Gastroesophageal sphincter (tissue), 4 donors: Measurements from ENCODE around the gene OR10H3. TPM values are rescaled to one million over a fixed set of nuclear protein-coding genes. Genes with fewer than 3 reads are reported as not detected.

Source experiments
- ATAC-seq: fragments of 150-250 bp; one replicate; pipeline ENCODE4 v1.9.1; 2016; ENCODE audit warnings: mild to moderate bottlenecking, moderate library complexity
- H3K27ac ChIP-seq, 4 donors: fragments of 200-600 bp; sonication (generic) in 3 of 4; 1 replicate in 3 of 4; 2 replicates in 1 of 4; pipeline ENCODE4 v1.5.1; 2016 to 2019
- H3K27me3 ChIP-seq: fragments of 200-600 bp; sonication (generic); one replicate; pipeline ENCODE4 v1.5.1; 2019
- H3K36me3 ChIP-seq, 2 donors: fragments of 200-600 bp; sonication (generic); one replicate each; pipeline ENCODE4 v1.5.1; 2019; ENCODE audit warnings: control low read depth in 1 of 2
- H3K4me1 ChIP-seq, 3 donors: fragments of 200-600 bp; sonication (generic); 1 replicate in 2 of 3; 2 replicates in 1 of 3; pipeline ENCODE4 v1.5.1; 2016 to 2019; ENCODE audit warnings: control low read depth in 2 of 3
- H3K4me3 ChIP-seq, 2 donors: fragments of 200-600 bp; sonication (generic); one replicate each; pipeline ENCODE4 v1.5.1; 2019; ENCODE audit warnings: mild to moderate bottlenecking in 1 of 2, moderate library complexity in 1 of 2
- H3K9me3 ChIP-seq, 3 donors: fragments of 200-600 bp; sonication (generic); one replicate each; pipeline ENCODE4 v1.5.1; 2017 to 2019; ENCODE audit warnings: control low read depth in 2 of 3
- EP300 ChIP-seq: sonication (generic); formaldehyde crosslinking; IDR thresholded peaks from one replicate; pipeline ENCODE4 v1.6.1; 2017; ENCODE audit warnings: antibody characterized with exemption, mild to moderate bottlenecking
- POLR2A ChIP-seq, 2 donors: fragments of 450-650 bp; IDR thresholded peaks; one replicate each; pipeline ENCODE4 v1.6.1; 2017; ENCODE audit warnings: antibody characterized with exemption in 2 of 2, mild to moderate bottlenecking in 2 of 2, moderate library complexity in 1 of 2
- POLR2AphosphoS5 ChIP-seq: sonication (generic); formaldehyde crosslinking; IDR thresholded peaks from one replicate; pipeline ENCODE4 v1.6.1; 2017; ENCODE audit warnings: antibody characterized with exemption
- WGBS, 2 donors: methylation state at CpG; one replicate each; pipeline ENCODE4 v1.1.5; 2018; ENCODE audit warnings: low coverage in 1 of 2; 5-methylcytosine and 5-hydroxymethylcytosine counted together
- total RNA-seq, 4 donors: library from RNA; depleted of rRNA; stranded (reverse); fragments of >200 nt; gene quantifications; one replicate each; pipeline ENCODE4 v1.1.0, GENCODE V29; 2016
- TF ChIP-seq, protein P1 (sequence below), 4 experiments: fragments of 200-600 bp in 2 of 4; fragments of 450-650 bp in 2 of 4; sonication (generic) in 1 of 4; IDR thresholded peaks; one replicate each; pipeline ENCODE4 v1.5.1; 2017 to 2019; ENCODE audit warnings: antibody characterized with exemption in 4 of 4, mild to moderate bottlenecking in 2 of 4, moderate library complexity in 2 of 4

OR10H3 gene
- total RNA-seq, 4 donors from 2014 or later: not detected

DNA sequence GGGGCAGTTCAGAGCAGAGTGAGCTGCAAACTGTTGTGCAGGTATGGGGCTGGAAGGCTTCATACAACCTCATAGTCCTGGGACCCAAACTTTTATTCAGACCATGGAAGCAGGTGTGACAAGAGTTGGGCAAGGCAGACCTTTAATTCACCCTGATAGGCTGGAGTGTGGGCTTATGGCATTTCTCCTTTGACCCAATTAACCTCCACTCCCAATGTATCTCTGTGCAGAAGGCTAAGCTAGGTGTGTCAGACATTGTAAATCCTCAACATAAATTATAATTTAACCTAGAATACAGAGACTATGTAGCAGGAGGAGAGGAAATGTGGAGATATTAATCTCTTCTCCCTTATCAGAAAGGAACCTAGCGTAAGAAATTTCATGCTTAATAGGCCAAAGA is 22.1 kb upstream of the OR10H3 start:
- no peaks in the 10 kb centered on the region for H3K36me3 ChIP-seq
- TF ChIP-seq POLR2A (IDR thresholded peaks at IDR 0.05): no peak
- TF ChIP-seq, protein P1, sequence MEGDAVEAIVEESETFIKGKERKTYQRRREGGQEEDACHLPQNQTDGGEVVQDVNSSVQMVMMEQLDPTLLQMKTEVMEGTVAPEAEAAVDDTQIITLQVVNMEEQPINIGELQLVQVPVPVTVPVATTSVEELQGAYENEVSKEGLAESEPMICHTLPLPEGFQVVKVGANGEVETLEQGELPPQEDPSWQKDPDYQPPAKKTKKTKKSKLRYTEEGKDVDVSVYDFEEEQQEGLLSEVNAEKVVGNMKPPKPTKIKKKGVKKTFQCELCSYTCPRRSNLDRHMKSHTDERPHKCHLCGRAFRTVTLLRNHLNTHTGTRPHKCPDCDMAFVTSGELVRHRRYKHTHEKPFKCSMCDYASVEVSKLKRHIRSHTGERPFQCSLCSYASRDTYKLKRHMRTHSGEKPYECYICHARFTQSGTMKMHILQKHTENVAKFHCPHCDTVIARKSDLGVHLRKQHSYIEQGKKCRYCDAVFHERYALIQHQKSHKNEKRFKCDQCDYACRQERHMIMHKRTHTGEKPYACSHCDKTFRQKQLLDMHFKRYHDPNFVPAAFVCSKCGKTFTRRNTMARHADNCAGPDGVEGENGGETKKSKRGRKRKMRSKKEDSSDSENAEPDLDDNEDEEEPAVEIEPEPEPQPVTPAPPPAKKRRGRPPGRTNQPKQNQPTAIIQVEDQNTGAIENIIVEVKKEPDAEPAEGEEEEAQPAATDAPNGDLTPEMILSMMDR (IDR thresholded peaks at IDR 0.05): no peak
- TF ChIP-seq POLR2AphosphoS5: no peak
- no peak for TF ChIP-seq EP300
- H3K4me3 ChIP-seq: no peak overlapping the region
- peaks cover 0 to 6% (median 0%) of the 10 kb centered on the region in 3 donors for H3K9me3 ChIP-seq
- no peak for ATAC-seq
- H3K27ac ChIP-seq: no peak overlapping the region
- no peaks in the 10 kb centered on the region for H3K4me1 ChIP-seq
- 69 to 88% methylated on average over 1 of the region's 1 CpG for WGBS, 2 donors
- H3K27me3 ChIP-seq: peaks cover 32% of the 10 kb centered on the region

GRCh38 chr19:15717809-15718208 is 20.0 kb upstream of the OR10H3 start:
- no peak overlapping the region for H3K4me3 ChIP-seq
- no peaks in the 10 kb centered on the region for H3K4me1 ChIP-seq
- H3K9me3 ChIP-seq: peaks cover 0 to 8% (median 0%) of the 10 kb centered on the region in 3 donors
- no peak overlapping the region for H3K27ac ChIP-seq
- H3K36me3 ChIP-seq: no peaks in the 10 kb centered on the region
- WGBS, 2 donors: 17% methylated on average over 5 of the region's 6 CpGs; no CpG with 5 or more reads in 1 of the 2 donors
- no peak for ATAC-seq
- TF ChIP-seq, protein P1 (IDR thresholded peaks at IDR 0.05): no peak
- TF ChIP-seq EP300 (no peak), POLR2A (IDR thresholded peaks at IDR 0.05) (no peak), POLR2AphosphoS5 (no peak)
- peaks cover 46% of the 10 kb centered on the region for H3K27me3 ChIP-seq

- Histone ChIP-seq H3K27ac (no peak overlapping the region), H3K36me3 (no peaks in the 10 kb centered on the region), H3K4me3 (no peak overlapping the region), H3K27me3 (peaks cover 77% of the 10 kb centered on the region), H3K9me3 (peaks cover 0 to 8% (median 0%) of the 10 kb centered on the region in 3 donors), H3K4me1 (no peaks in the 10 kb centered on the region)
- WGBS, 2 donors: 83 to 89% methylated on average over 1 of the region's 1 CpG
- TF ChIP-seq POLR2A (IDR thresholded peaks at IDR 0.05): no peak
- TF ChIP-seq EP300: no peak
- TF ChIP-seq, protein P1 (IDR thresholded peaks at IDR 0.05): no peak
- no peak for TF ChIP-seq POLR2AphosphoS5
- no peak for ATAC-seq
Measured at GRCh38 chr19:15721268-15721667, 16.5 kb upstream of the OR10H3 start.

DNA sequence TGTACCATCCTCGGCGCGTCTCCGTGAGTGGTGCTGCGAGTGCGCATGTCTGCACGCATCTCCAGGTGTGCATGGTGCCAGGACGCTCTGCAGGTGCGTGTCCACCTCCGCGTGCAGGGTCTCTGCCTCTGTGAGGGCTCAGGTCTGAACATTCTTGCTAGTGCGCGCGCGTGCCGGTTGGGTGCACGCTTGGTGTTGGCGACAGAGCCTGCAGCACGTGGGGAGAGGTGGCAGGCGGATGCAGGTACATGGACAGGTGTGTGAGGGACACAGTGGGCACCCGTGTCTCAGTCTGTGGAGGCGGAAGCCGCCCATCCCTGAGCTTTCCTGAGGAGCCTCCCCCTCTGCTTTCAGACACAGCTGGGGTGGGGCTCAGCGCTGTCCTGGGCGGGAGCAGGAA is 14.8 kb upstream of the OR10H3 start:
- Histone ChIP-seq H3K27ac (no peak overlapping the region), H3K27me3 (peaks cover 83% of the 10 kb centered on the region), H3K4me3 (no peak overlapping the region), H3K36me3 (no peaks in the 10 kb centered on the region), H3K4me1 (no peaks in the 10 kb centered on the region), H3K9me3 (peaks cover 0 to 8% (median 0%) of the 10 kb centered on the region in 3 donors)
- ATAC-seq: no peak
- TF ChIP-seq EP300 (no peak), POLR2AphosphoS5 (no peak), POLR2A (IDR thresholded peaks at IDR 0.05) (no peak)
- TF ChIP-seq, protein P1 (IDR thresholded peaks at IDR 0.05): no peak
- WGBS, 2 donors: 60% methylated on average over 2 of the region's 25 CpGs; no CpG with 5 or more reads in 1 of the 2 donors

DNA sequence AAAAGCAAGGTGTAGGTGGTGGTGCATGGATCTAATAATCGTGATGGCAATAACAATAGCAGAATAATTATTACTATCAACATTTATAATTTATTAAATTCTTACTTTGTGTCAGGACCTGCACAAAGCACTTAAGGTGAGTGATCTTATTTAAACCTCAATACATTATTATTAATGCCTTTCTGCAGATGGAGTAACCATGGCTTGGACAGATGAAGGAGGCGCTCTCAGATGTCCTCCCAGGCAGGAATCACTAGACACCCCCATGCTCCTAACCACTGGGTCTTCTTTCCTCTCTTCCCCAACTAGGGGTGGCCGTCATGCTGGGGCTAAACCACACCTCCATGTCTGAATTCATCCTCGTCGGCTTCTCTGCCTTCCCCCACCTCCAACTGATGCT is 10.1 kb upstream of the OR10H3 start, which contains the start of gene OR10H2:
TSS of gene OR10H2 (plus strand) at position 301 of the 400 bp plus-strand sequence. CDS start at position 321, 20 bp downstream.
- Histone ChIP-seq H3K4me3 (no peak within 1 kb of the TSS), H3K27me3 (peaks cover 57% of the 10 kb centered on the region), H3K9me3 (no peaks in the 10 kb centered on the region), H3K36me3 (no peaks in the 10 kb centered on the region), H3K4me1 (no peaks in the 10 kb centered on the region), H3K27ac (no peak within 1 kb of the TSS)
- TF ChIP-seq, protein P1 (IDR thresholded peaks at IDR 0.05): no peak
- TF ChIP-seq POLR2A (IDR thresholded peaks at IDR 0.05) (no peak), POLR2AphosphoS5 (no peak), EP300 (no peak)
- 71 to 78% methylated on average over 4 to 5 of the region's 5 CpGs for WGBS, 2 donors
- no peak for ATAC-seq
